ENCODE results near the gene MRLN. TPM values are rescaled to one million over a fixed set of nuclear protein-coding genes. Genes with fewer than 3 reads are reported as not detected.

MRLN gene
- total RNA-seq, 4 donors from 2014 or later, result not detected

DNA sequence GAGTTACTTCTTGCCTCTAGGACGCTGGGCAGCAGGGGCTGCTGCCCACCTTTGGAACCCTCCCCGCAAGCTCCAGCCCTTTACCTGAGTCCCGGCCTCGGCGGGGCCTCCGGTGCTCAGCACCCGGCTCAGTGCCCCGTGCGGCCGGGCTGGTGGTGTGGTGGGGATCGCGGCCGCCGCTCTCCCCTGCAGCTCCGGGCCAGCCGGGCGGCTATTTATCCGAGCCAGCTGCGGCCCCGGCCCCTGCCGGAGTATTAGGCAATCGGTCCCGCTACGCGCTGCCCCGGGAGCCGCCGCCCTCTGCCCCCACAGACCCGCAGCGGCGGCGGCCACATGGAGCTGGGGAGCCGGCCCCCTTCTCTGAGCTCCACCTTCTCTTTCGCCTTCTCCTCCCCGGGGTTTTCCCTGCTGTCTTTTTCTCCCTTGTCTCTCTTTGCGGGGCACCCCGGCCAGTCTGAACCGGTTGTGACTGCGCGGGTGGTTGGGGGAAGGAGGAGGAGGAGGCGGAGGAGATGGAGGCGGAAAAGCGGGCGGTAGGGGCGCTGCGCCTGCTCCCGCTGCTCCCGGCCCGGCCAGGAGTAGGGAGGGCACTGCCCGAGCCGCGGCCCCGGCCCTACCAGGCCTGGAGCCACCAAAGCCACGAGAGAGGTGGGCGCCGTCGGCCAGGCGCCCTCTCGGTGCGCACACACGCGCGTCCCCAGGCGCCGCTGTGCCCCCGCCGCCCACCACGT is 43.7 kb downstream of the MRLN start, which contains the start of gene SLC16A9:
Gene SLC16A9 (minus strand): TSS at position 456 of the 731 bp plus-strand sequence. CDS start 25,559 bp downstream, outside the sequence.
- 0% methylated on average over 27 to 45 of the region's 68 CpGs for WGBS, 2 donors
- TF ChIP-seq POLR2A (IDR thresholded peaks at IDR 0.05) (no peak), CTCF (IDR thresholded peaks at IDR 0.05) (no peak)
- intact Hi-C loops (cut with DNase I; ENCODE audit: low total_unique reads), result no loop called here

DNA sequence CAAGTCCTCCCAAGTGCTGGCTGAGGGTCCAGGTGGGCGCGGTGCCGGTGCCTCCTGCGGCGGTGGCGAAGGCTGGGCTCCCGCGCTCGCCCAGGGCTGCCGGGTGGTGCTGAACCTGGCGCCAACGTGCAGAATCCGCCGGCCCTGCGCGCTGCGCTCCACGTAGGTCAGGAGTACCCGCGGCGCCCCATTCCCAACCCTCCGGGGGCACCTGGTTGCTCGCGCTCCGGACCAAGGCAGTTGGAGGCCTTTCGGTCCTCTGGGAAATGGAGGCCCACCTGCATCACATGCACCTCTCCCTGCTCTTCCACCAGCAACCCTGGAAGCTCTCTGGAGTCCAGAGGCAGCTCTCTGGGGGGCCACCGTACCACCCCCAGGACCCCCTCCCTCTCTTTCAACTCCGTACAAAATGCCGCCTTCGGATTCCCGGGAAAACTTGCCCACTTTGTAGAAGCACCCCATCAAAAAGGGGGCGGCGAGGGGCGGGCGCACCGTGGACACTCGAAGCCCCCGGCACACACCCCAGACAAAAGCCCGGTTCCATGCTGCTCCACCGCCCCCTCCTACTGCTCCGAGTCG is 44.4 kb downstream of the MRLN start:
- TF ChIP-seq POLR2A (IDR thresholded peaks at IDR 0.05), result no peak
- no peak for TF ChIP-seq CTCF (IDR thresholded peaks at IDR 0.05)
- intact Hi-C loops (cut with DNase I; ENCODE audit: low total_unique reads), result no loop called here
- DNase-seq (ENCODE audit: low spot score in 2 of 2), result no peak
- H3K4me3 ChIP-seq (ENCODE audit: low read depth, poor library complexity, severe bottlenecking), result peak overlapping the region; percentile 28
- 1 to 3% methylated on average over 26 to 40 of the region's 42 CpGs for WGBS, 2 donors

More for the DNA sequence above, 43.7 kb downstream of the MRLN start, which contains the start of gene SLC16A9:
- peak within 1 kb of the TSS; percentile 28 for H3K4me3 ChIP-seq (ENCODE audit: low read depth, poor library complexity, severe bottlenecking)
- peak; percentile 16 to 86 for DNase-seq (ENCODE audit: low spot score in 2 of 2)

- intact Hi-C loops (cut with DNase I; ENCODE audit: low total_unique reads), result no loop called here
- no peak overlapping the region for H3K4me3 ChIP-seq (ENCODE audit: low read depth, poor library complexity, severe bottlenecking)
- 93 to 96% methylated on average over 8 of the region's 8 CpGs for WGBS, 2 donors
- TF ChIP-seq POLR2A (IDR thresholded peaks at IDR 0.05), result no peak
- no peak for TF ChIP-seq CTCF (IDR thresholded peaks at IDR 0.05)
- DNase-seq (ENCODE audit: low spot score in 2 of 2), result no peak
These were observed 46.1 kb downstream of the MRLN start for GRCh38 chr10:59706851-59707797.

DNA sequence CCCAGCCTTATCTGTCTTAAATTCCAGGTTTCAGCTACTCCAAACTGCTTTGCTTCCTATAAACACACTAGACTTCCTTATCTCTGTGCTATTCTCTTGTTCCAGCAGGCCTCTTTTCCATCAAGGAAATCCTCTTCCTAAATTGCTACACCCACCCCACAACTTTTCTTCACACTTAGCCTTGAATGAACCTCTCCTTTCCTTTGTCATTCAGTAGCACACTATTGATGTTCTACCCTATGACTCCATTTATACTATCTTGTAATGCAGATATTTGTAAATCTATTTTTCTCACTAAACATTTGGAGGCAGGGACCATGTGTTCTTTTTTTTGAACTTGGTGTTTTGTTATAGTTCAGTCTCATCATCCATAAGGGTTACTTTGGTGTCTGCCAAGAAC is 47.3 kb downstream of the MRLN start:
- H3K4me3 ChIP-seq (ENCODE audit: low read depth, poor library complexity, severe bottlenecking), result no peak overlapping the region
- DNase-seq (ENCODE audit: low spot score in 2 of 2), result no peak
- intact Hi-C loops (cut with DNase I; ENCODE audit: low total_unique reads), result no loop called here
- no peak for TF ChIP-seq CTCF (IDR thresholded peaks at IDR 0.05)
- no peak for TF ChIP-seq POLR2A (IDR thresholded peaks at IDR 0.05)

GRCh38 chr10:59704630-59705029 is 48.6 kb downstream of the MRLN start:
- intact Hi-C loops (cut with DNase I; ENCODE audit: low total_unique reads), result no loop called here
- WGBS, 2 donors, result 56 to 71% methylated on average over 2 of the region's 2 CpGs
- TF ChIP-seq POLR2A (IDR thresholded peaks at IDR 0.05) (no peak), CTCF (IDR thresholded peaks at IDR 0.05) (no peak)
- no peak overlapping the region for H3K4me3 ChIP-seq (ENCODE audit: low read depth, poor library complexity, severe bottlenecking)
- no peak for DNase-seq (ENCODE audit: low spot score in 2 of 2)

All from lower leg skin (tissue), 4 donors.